ENCODE measurements around the gene SIGLEC9.

DNA sequence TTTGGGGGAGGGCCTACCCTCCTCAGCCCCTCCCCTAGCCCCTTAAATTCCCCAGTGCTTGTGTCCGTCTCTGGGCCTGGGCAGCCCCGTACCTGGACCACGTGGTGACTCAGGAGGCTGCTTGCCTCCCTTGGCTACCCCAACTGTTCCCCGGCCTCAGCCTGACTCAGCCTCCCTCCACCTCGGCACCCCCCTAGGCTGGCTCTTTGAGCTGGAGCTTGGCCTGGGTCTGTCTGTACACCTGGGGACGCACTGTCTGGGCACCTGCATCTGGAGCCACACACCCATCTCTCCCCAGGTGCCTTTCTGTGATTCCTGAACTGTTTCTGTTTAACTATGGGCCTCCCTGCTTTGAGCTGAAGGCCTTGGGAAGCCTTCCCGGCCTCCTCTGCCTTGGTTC, 40.2 kb upstream of the SIGLEC9 start:
- TF ChIP-seq, protein P1, sequence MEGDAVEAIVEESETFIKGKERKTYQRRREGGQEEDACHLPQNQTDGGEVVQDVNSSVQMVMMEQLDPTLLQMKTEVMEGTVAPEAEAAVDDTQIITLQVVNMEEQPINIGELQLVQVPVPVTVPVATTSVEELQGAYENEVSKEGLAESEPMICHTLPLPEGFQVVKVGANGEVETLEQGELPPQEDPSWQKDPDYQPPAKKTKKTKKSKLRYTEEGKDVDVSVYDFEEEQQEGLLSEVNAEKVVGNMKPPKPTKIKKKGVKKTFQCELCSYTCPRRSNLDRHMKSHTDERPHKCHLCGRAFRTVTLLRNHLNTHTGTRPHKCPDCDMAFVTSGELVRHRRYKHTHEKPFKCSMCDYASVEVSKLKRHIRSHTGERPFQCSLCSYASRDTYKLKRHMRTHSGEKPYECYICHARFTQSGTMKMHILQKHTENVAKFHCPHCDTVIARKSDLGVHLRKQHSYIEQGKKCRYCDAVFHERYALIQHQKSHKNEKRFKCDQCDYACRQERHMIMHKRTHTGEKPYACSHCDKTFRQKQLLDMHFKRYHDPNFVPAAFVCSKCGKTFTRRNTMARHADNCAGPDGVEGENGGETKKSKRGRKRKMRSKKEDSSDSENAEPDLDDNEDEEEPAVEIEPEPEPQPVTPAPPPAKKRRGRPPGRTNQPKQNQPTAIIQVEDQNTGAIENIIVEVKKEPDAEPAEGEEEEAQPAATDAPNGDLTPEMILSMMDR (conservative IDR thresholded peaks at IDR 0.05; ENCODE audit: low read depth, low read length), result no peak
- no peak for TF ChIP-seq EZH2 (IDR thresholded peaks at IDR 0.05; ENCODE audit: low read length, unreplicated experiment)
- no peak for TF ChIP-seq EZH2phosphoT487 (IDR thresholded peaks at IDR 0.05; ENCODE audit: borderline replicate concordance, low read length)

All from PC-3 (cell line).